ENCODE results near the gene SART1. TPM values are rescaled to one million over a fixed set of nuclear protein-coding genes. Genes with fewer than 3 reads are reported as not detected.
"Not testable (repeated sequence)": the region's sequence is repeated elsewhere in the genome, so short reads cannot be mapped to it uniquely, and the experiment has no call there.

SART1 gene
- total RNA-seq, 2 donors from 2014 or later: 36.7 to 76.6 TPM

GRCh38 chr11:65946655-65947054, 14.9 kb upstream of the SART1 start:
- intact Hi-C loops (cut with DNase I): no loop called here
- no peaks in the 10 kb centered on the region for H3K27me3 ChIP-seq (replicated peaks; ENCODE audit: insufficient read depth)
- no peak overlapping the region for H3K27ac ChIP-seq
- DNase-seq (ENCODE audit: low spot score): no peak
- H3K9me3 ChIP-seq: no peaks in the 10 kb centered on the region
- H3K4me3 ChIP-seq: no peak overlapping the region
- H3K36me3 ChIP-seq: no peaks in the 10 kb centered on the region
- no peaks in the 10 kb centered on the region for H3K4me1 ChIP-seq (replicated peaks)
- TF ChIP-seq POLR2AphosphoS5 (IDR thresholded peaks at IDR 0.05): no peak
- no peak for TF ChIP-seq POLR2A (IDR thresholded peaks at IDR 0.05)
- no peak for TF ChIP-seq CTCF (IDR thresholded peaks at IDR 0.05)
- 81% methylated on average over 4 of the region's 4 CpGs for WGBS

GRCh38 chr11:65947133-65947532, 14.4 kb upstream of the SART1 start:
- intact Hi-C loops (cut with DNase I): no loop called here
- Histone ChIP-seq H3K4me1 (replicated peaks) (no peaks in the 10 kb centered on the region), H3K36me3 (no peaks in the 10 kb centered on the region), H3K27ac (no peak overlapping the region), H3K4me3 (no peak overlapping the region), H3K9me3 (no peaks in the 10 kb centered on the region), H3K27me3 (replicated peaks; ENCODE audit: insufficient read depth) (no peaks in the 10 kb centered on the region)
- no peak for DNase-seq (ENCODE audit: low spot score)
- no peak for TF ChIP-seq CTCF (IDR thresholded peaks at IDR 0.05)
- no peak for TF ChIP-seq POLR2AphosphoS5 (IDR thresholded peaks at IDR 0.05)
- TF ChIP-seq POLR2A (IDR thresholded peaks at IDR 0.05): no peak
- WGBS: 64% methylated on average over 13 of the region's 13 CpGs

- no peak overlapping the region for H3K4me3 ChIP-seq
- TF ChIP-seq CTCF (IDR thresholded peaks at IDR 0.05) (no peak), POLR2A (IDR thresholded peaks at IDR 0.05) (no peak), POLR2AphosphoS5 (IDR thresholded peaks at IDR 0.05) (no peak)
- intact Hi-C loops (cut with DNase I): no loop called here
- DNase-seq (ENCODE audit: low spot score): no peak
- WGBS: 79% methylated on average over 12 of the region's 12 CpGs
- no peaks in the 10 kb centered on the region for H3K27me3 ChIP-seq (replicated peaks; ENCODE audit: insufficient read depth)
- no peak overlapping the region for H3K27ac ChIP-seq
- no peaks in the 10 kb centered on the region for H3K9me3 ChIP-seq
- no peaks in the 10 kb centered on the region for H3K36me3 ChIP-seq
- no peaks in the 10 kb centered on the region for H3K4me1 ChIP-seq (replicated peaks)
These were observed 13.9 kb upstream of the SART1 start for GRCh38 chr11:65947603-65948125.

- H3K27ac ChIP-seq; H3K4me1 ChIP-seq (replicated peaks); H3K9me3 ChIP-seq; DNase-seq (ENCODE audit: low spot score); H3K4me3 ChIP-seq; H3K36me3 ChIP-seq; H3K27me3 ChIP-seq (replicated peaks; ENCODE audit: insufficient read depth); intact Hi-C loops (cut with DNase I): not testable (repeated sequence)
- WGBS: 94% methylated on average over 5 of the region's 5 CpGs
These were observed 10.8 kb upstream of the SART1 start for GRCh38 chr11:65950711-65951110.

- WGBS: 49% methylated on average over 3 of the region's 3 CpGs
- DNase-seq (ENCODE audit: low spot score); intact Hi-C loops (cut with DNase I); H3K36me3 ChIP-seq; H3K27ac ChIP-seq; H3K27me3 ChIP-seq (replicated peaks; ENCODE audit: insufficient read depth); H3K4me1 ChIP-seq (replicated peaks); H3K4me3 ChIP-seq; H3K9me3 ChIP-seq: not testable (repeated sequence)
These were observed 9.9 kb upstream of the SART1 start for GRCh38 chr11:65951641-65952040.

GRCh38 chr11:65952052-65952521, 9.4 kb upstream of the SART1 start:
- Histone ChIP-seq H3K4me3 (no peak overlapping the region), H3K9me3 (no peaks in the 10 kb centered on the region), H3K27me3 (replicated peaks; ENCODE audit: insufficient read depth) (no peaks in the 10 kb centered on the region), H3K36me3 (no peaks in the 10 kb centered on the region), H3K27ac (no peak overlapping the region), H3K4me1 (replicated peaks) (no peaks in the 10 kb centered on the region)
- TF ChIP-seq CTCF (IDR thresholded peaks at IDR 0.05): no peak
- no peak for DNase-seq (ENCODE audit: low spot score)
- WGBS: 45% methylated on average over 6 of the region's 6 CpGs
- intact Hi-C loops (cut with DNase I): no loop called here
